HFF-Myc (cell line): ENCODE results near the gene RAB3A.

ENCODE experiments used
- DNase-seq: peaks from one replicate; pipeline ENCODE4 v3.0.0-alpha.2; 2011; ENCODE audit warnings: low read depth; ENCODE audit errors: extremely low read depth
- H3K4me3 ChIP-seq: replicated peaks from 2 replicates; pipeline ENCODE4 v1.5.1; 2011; ENCODE audit warnings: low read depth, mild to moderate bottlenecking, control low read depth, low read length
- TF ChIP-seq, protein P1 (sequence below): IDR thresholded peaks from 2 replicates; pipeline ENCODE4 v1.5.1; 2012; ENCODE audit warnings: mild to moderate bottlenecking, low read depth, low read length, control low read depth; ENCODE audit errors: missing control alignments

RAB3A gene

DNA sequence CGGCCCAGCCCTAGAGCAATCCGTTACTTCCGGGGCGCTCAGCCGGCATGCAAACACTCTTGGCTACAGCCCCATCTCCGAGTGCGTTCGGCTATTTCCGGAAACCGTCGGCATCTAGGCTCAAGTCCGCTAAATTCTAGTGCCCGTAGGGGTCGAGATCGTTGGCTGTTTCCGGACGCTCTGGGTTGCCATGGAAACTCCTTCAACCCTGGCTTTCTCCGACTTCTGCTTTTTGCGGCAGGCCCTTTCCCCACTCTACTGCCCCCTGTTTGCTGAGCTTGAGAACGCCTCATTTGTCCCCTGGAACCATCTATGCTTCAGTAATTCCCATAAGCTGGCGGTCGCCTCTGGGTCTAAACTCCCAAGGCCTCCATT is 51.4 kb downstream of the RAB3A start:
- peak; percentile 97 for DNase-seq
- peak overlapping the region; percentile 90 for H3K4me3 ChIP-seq
- TF ChIP-seq, protein P1, sequence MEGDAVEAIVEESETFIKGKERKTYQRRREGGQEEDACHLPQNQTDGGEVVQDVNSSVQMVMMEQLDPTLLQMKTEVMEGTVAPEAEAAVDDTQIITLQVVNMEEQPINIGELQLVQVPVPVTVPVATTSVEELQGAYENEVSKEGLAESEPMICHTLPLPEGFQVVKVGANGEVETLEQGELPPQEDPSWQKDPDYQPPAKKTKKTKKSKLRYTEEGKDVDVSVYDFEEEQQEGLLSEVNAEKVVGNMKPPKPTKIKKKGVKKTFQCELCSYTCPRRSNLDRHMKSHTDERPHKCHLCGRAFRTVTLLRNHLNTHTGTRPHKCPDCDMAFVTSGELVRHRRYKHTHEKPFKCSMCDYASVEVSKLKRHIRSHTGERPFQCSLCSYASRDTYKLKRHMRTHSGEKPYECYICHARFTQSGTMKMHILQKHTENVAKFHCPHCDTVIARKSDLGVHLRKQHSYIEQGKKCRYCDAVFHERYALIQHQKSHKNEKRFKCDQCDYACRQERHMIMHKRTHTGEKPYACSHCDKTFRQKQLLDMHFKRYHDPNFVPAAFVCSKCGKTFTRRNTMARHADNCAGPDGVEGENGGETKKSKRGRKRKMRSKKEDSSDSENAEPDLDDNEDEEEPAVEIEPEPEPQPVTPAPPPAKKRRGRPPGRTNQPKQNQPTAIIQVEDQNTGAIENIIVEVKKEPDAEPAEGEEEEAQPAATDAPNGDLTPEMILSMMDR = peak; percentile 60

- H3K4me3 ChIP-seq = no peak overlapping the region; the same call in 1 of the 2 replicates
- no peak for DNase-seq
- TF ChIP-seq, protein P1 = no peak
These were observed 52.8 kb downstream of the RAB3A start for GRCh38 chr19:18150776-18151624.

DNA sequence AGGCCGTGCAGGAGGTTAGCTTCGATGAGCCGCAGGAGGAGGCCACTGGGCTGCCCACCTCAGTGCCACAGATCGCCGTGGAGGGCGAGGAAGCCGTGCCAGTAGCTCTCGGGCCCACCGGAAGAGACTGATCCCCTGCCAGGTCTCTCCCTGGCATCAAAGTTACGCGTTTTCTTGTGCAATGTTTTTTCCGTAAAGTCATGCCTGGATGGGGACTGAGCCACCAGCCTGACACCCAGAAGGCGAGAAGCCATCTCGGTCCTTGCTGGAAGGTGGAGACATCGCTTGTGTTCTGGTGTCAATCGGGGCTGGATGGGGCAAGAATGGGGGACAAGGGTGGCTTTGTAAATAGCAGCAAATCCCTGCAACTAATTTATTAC is 54.3 kb downstream of the RAB3A start:
- TF ChIP-seq, protein P1 = no peak
- no peak for DNase-seq
- H3K4me3 ChIP-seq = no peak overlapping the region

DNA sequence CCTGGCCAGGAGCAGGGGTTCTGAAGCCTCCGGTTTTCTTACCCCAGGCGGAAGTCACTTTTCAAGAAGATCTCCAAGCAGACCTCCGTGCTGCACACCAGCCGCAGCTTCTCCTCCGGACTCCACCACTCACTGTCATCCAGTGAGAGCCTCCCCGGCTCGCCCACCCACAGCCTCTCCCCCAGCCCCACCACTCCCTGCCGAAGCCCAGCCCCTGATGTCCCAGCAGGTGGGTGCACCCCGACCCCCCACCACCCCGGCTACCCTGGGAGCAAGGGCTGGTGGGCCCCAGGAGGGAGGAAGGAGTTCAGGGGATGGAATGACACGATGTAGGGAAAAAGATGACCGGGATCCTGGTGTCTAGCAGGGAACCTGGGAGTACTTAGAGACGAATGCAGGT is 56.4 kb downstream of the RAB3A start:
- H3K4me3 ChIP-seq = no peak overlapping the region
- TF ChIP-seq, protein P1 = no peak
- DNase-seq = no peak
